AG04450 (cell line): ENCODE measurements around the gene RGS1. TPM values are rescaled to one million over a fixed set of nuclear protein-coding genes. Genes with fewer than 3 reads are reported as not detected.

Source experiments
- CTCF ChIA-PET: fragments of 300-600, 350-600 bp; formaldehyde crosslinking; extraction: SDS; loops from one replicate; lab custom pipeline; 2022; ENCODE audit warnings: antibody characterized with exemption, inconsistent platforms; lab: Charles Lee
- POLR2A ChIA-PET: fragments of 350-600 bp; formaldehyde crosslinking; extraction: SDS; loops from one replicate; lab custom pipeline; 2021; ENCODE audit warnings: antibody characterized with exemption, inconsistent platforms; lab: Yijun Ruan, JAX
- DNase-seq: peaks from one replicate; pipeline ENCODE4 v3.0.0-alpha.2; 2011; ENCODE audit warnings: low read depth, low spot score
- H3K27ac ChIP-seq: one replicate; pipeline ENCODE4 v1.5.1; 2012; ENCODE audit warnings: low read depth, low read length, control low read depth
- H3K27me3 ChIP-seq: one replicate; pipeline ENCODE4 v1.6.0; 2012; ENCODE audit warnings: low read length; ENCODE audit not compliant: control insufficient read depth, insufficient read depth
- H3K4me3 ChIP-seq: 2 replicates; pipeline ENCODE4 v1.5.1; 2011; ENCODE audit warnings: mild to moderate bottlenecking, low read depth, low read length, control low read depth
- H3K9me3 ChIP-seq: 2 replicates; pipeline ENCODE4 v1.5.1; 2012; ENCODE audit warnings: low read length; ENCODE audit not compliant: control insufficient read depth, insufficient read depth
- CTCF ChIP-seq: IDR thresholded peaks from 2 replicates; pipeline ENCODE4 v1.5.1; 2011; ENCODE audit warnings: low read depth, low read length, control low read depth, inconsistent platforms
- polyA plus RNA-seq: library from polyadenylated mRNA; depleted of rRNA; stranded (reverse); fragments of >200 nt; gene quantifications from 2 replicates; pipeline ENCODE4 v1.2.3, GENCODE V29; 2011

The RGS1 gene
- polyA plus RNA-seq, 1 experiment = not detected

GRCh38 chr1:192539297-192540092, 36.1 kb upstream of the RGS1 start:
- Histone ChIP-seq H3K27ac (peak overlapping the region; percentile 94), H3K27me3 (no peaks in the 10 kb centered on the region), H3K4me3 (no peak overlapping the region), H3K9me3 (no peaks in the 10 kb centered on the region)
- ChIA-PET POLR2A (interaction anchor here (0.8 to 1.7 kb wide), 9 partner anchors 8 to 272 kb away, joined by 3 to 6 read pairs (median 4); no protein-coding TSS in a partner anchor), CTCF (interaction anchor here (0.6 to 2.6 kb wide), 5 partner anchors 13 to 187 kb away, joined by 3 to 10 read pairs (median 3); no protein-coding TSS in a partner anchor)
- DNase-seq = peak; percentile 94
- no peak for TF ChIP-seq CTCF

GRCh38 chr1:192543445-192543844, 32.1 kb upstream of the RGS1 start:
- Histone ChIP-seq H3K4me3 (no peak overlapping the region), H3K27me3 (no peaks in the 10 kb centered on the region), H3K27ac (no peak overlapping the region), H3K9me3 (no peaks in the 10 kb centered on the region)
- DNase-seq = no peak
- ChIA-PET CTCF (interaction anchor here (1.6 kb wide), 1 partner anchor 263 kb away, joined by 5 read pairs; no protein-coding TSS in a partner anchor), POLR2A (no interaction called here)
- no peak for TF ChIP-seq CTCF

GRCh38 chr1:192545896-192546521, 29.6 kb upstream of the RGS1 start:
- ChIA-PET POLR2A (interaction anchor here (1.5 kb wide), 1 partner anchor 13 kb away, joined by 4 read pairs; no protein-coding TSS in a partner anchor), CTCF (interaction anchor here (0.9 to 2.1 kb wide), 4 partner anchors 16 to 261 kb away, joined by 3 to 5 read pairs (median 4); no protein-coding TSS in a partner anchor)
- no peak overlapping the region for H3K4me3 ChIP-seq
- no peaks in the 10 kb centered on the region for H3K9me3 ChIP-seq
- DNase-seq = no peak
- H3K27ac ChIP-seq = no peak overlapping the region
- peak; percentile 26 for TF ChIP-seq CTCF
- no peaks in the 10 kb centered on the region for H3K27me3 ChIP-seq

GRCh38 chr1:192546596-192547190, 28.9 kb upstream of the RGS1 start:
- CTCF ChIA-PET = interaction anchor here (1.0 to 2.1 kb wide), 2 partner anchors 16 to 33 kb away, joined by 3 to 4 read pairs; no protein-coding TSS in a partner anchor
- no peak for DNase-seq
- no peak for TF ChIP-seq CTCF

More at GRCh38 chr1:192546596-192547190, 28.9 kb upstream of the RGS1 start:
- Histone ChIP-seq H3K9me3 (no peaks in the 10 kb centered on the region), H3K27me3 (no peaks in the 10 kb centered on the region), H3K27ac (no peak overlapping the region), H3K4me3 (no peak overlapping the region)
- POLR2A ChIA-PET = no interaction called here
